Bronchial epithelial cell (primary cell): Measurements from ENCODE around the gene KCNC1. TPM values are rescaled to one million over a fixed set of nuclear protein-coding genes. Genes with fewer than 3 reads are reported as not detected.

ENCODE experiments used
- DNase-seq: peaks from one replicate; pipeline ENCODE4 v3.0.0-alpha.2; 2010; ENCODE audit warnings: low read depth
- FAIRE-seq: peaks from 2 replicates; lab custom pipeline; 2011; peaks lifted over from hg19 to GRCh38; lab: Jason Lieb, UNC
- H3K27me3 ChIP-seq: 2 replicates; pipeline ENCODE4 v1.5.1; 2011; ENCODE audit warnings: low read length; ENCODE audit not compliant: control insufficient read depth, insufficient read depth
- H3K36me3 ChIP-seq: 2 replicates; pipeline ENCODE4 v1.5.1; 2011; ENCODE audit warnings: low read length; ENCODE audit not compliant: control insufficient read depth, insufficient read depth
- H3K4me3 ChIP-seq: 2 replicates; pipeline ENCODE4 v1.5.1; 2011; ENCODE audit warnings: mild to moderate bottlenecking, low read depth, low read length, control low read depth
- total RNA-seq: library from RNA; depleted of rRNA; stranded (reverse); fragments of >200 nt; gene quantifications from 2 replicates; pipeline ENCODE4 v1.2.1, GENCODE V29; 2014
- TF ChIP-seq, protein P1 (sequence below): IDR thresholded peaks from 2 replicates; pipeline ENCODE4 v1.5.1; 2011; ENCODE audit warnings: mild to moderate bottlenecking, moderate library complexity, low read length, control low read depth, inconsistent platforms; ENCODE audit not compliant: insufficient read depth, severe bottlenecking

The KCNC1 gene
- total RNA-seq, 1 donor from 2014 or later, result not detected

GRCh38 chr11:17772704-17773600 is 38.4 kb downstream of the KCNC1 start:
- no peak for FAIRE-seq
- TF ChIP-seq, protein P1, sequence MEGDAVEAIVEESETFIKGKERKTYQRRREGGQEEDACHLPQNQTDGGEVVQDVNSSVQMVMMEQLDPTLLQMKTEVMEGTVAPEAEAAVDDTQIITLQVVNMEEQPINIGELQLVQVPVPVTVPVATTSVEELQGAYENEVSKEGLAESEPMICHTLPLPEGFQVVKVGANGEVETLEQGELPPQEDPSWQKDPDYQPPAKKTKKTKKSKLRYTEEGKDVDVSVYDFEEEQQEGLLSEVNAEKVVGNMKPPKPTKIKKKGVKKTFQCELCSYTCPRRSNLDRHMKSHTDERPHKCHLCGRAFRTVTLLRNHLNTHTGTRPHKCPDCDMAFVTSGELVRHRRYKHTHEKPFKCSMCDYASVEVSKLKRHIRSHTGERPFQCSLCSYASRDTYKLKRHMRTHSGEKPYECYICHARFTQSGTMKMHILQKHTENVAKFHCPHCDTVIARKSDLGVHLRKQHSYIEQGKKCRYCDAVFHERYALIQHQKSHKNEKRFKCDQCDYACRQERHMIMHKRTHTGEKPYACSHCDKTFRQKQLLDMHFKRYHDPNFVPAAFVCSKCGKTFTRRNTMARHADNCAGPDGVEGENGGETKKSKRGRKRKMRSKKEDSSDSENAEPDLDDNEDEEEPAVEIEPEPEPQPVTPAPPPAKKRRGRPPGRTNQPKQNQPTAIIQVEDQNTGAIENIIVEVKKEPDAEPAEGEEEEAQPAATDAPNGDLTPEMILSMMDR, result no peak

DNA sequence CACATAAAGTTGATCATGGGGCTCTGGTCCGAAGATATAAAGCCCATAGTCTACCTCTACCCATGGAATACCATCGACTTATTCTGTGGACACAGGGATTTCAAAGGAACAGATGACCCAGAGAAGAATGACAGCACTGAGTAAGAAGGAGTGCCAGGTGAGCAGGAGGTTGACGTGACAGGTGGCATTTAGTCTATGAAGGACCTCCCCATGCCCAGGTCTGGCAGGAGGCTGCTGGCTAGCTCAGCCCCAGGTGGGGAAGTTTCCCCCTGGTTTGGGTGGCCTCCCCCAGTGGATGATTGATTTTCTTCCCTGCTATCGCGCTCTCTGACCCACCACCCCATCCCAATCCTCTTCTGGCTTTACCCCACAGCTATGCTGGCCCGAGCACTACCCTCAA is 39.1 kb downstream of the KCNC1 start:
- TF ChIP-seq, protein P1, result no peak
- no peaks in the 10 kb centered on the region for H3K27me3 ChIP-seq
- H3K4me3 ChIP-seq, result no peak overlapping the region
- FAIRE-seq (no peak), DNase-seq (no peak)
- H3K36me3 ChIP-seq, result no peaks in the 10 kb centered on the region

More at GRCh38 chr11:17772704-17773600, 38.4 kb downstream of the KCNC1 start:
- no peak for DNase-seq
- Histone ChIP-seq H3K27me3 (no peaks in the 10 kb centered on the region), H3K36me3 (no peaks in the 10 kb centered on the region), H3K4me3 (no peak overlapping the region)

GRCh38 chr11:17774232-17775034 is 39.9 kb downstream of the KCNC1 start:
- H3K36me3 ChIP-seq, result no peaks in the 10 kb centered on the region
- FAIRE-seq (no peak), DNase-seq (no peak)
- H3K27me3 ChIP-seq, result no peaks in the 10 kb centered on the region
- TF ChIP-seq, protein P1, result no peak
- no peak overlapping the region for H3K4me3 ChIP-seq

- TF ChIP-seq, protein P1, result no peak
- no peaks in the 10 kb centered on the region for H3K27me3 ChIP-seq
- no peak overlapping the region for H3K4me3 ChIP-seq
- DNase-seq, result no peak
- FAIRE-seq, result no peak
- no peaks in the 10 kb centered on the region for H3K36me3 ChIP-seq
Measured at GRCh38 chr11:17775035-17775348, 40.4 kb downstream of the KCNC1 start.

GRCh38 chr11:17775507-17776211 is 41.1 kb downstream of the KCNC1 start:
- Histone ChIP-seq H3K27me3 (peaks cover 2% of the 10 kb centered on the region), H3K36me3 (no peaks in the 10 kb centered on the region), H3K4me3 (no peak overlapping the region)
- TF ChIP-seq, protein P1, result no peak
- DNase-seq (no peak), FAIRE-seq (no peak)
